ENCODE results near the gene NDRG4.
A peak's percentile ranks its signal among the peaks of the same experiment; 100 is the strongest.

The NDRG4 gene
- total RNA-seq, result 0.68 to 2.6 (median 2.1) reads per million in 4 experiments

- DNase-seq, result peak; percentile 35
Observed at GRCh38 chr16:58499615-58500351, at the start of gene NDRG4. TSS of gene NDRG4 (plus strand) at chr16:58500143. CDS start at chr16:58500249, 106 bp downstream.

- no peak for DNase-seq
Observed at GRCh38 chr16:58450590-58450989, 49.4 kb upstream of the NDRG4 start.

GRCh38 chr16:58451265-58451689 lies 48.7 kb upstream of the NDRG4 start:
- DNase-seq, result no peak

GRCh38 chr16:58451945-58452401 lies 48.0 kb upstream of the NDRG4 start:
- DNase-seq, result no peak

GRCh38 chr16:58452640-58453039 lies 47.3 kb upstream of the NDRG4 start:
- no peak for DNase-seq

- no peak for DNase-seq
Observed at GRCh38 chr16:58454178-58454577, 45.8 kb upstream of the NDRG4 start.

GRCh38 chr16:58454856-58455255 lies 45.1 kb upstream of the NDRG4 start:
- DNase-seq, result no peak

- no peak for DNase-seq
Observed at GRCh38 chr16:58455750-58456149, 44.2 kb upstream of the NDRG4 start.

GRCh38 chr16:58456193-58456592 lies 43.8 kb upstream of the NDRG4 start:
- DNase-seq, result no peak

- DNase-seq, result no peak
Observed at GRCh38 chr16:58458606-58459343, 41.2 kb upstream of the NDRG4 start.

- DNase-seq, result no peak
Observed at GRCh38 chr16:58459344-58460218, 40.4 kb upstream of the NDRG4 start.

- DNase-seq, result no peak
Observed at GRCh38 chr16:58460219-58460610, 39.7 kb upstream of the NDRG4 start.

GRCh38 chr16:58461056-58461455 lies 38.9 kb upstream of the NDRG4 start:
- DNase-seq, result no peak

GRCh38 chr16:58461640-58462039 lies 38.3 kb upstream of the NDRG4 start:
- no peak for DNase-seq

GRCh38 chr16:58462089-58462488 lies 37.9 kb upstream of the NDRG4 start:
- no peak for DNase-seq

- DNase-seq, result no peak
Observed at GRCh38 chr16:58462499-58462996, 37.4 kb upstream of the NDRG4 start.

- DNase-seq, result no peak
Observed at GRCh38 chr16:58462997-58463941, 36.7 kb upstream of the NDRG4 start.

GRCh38 chr16:58464047-58464915 lies 35.7 kb upstream of the NDRG4 start:
- no peak for DNase-seq

GRCh38 chr16:58464916-58465731 lies 34.8 kb upstream of the NDRG4 start:
- no peak for DNase-seq

GRCh38 chr16:58465817-58466216 lies 34.1 kb upstream of the NDRG4 start:
- no peak for DNase-seq

All from effector CD8-positive, alpha-beta T cell (primary cell).